D721Med (cell line): ENCODE results near the gene AHNAK.

Experiments used
- DNase-seq: peaks from one replicate; pipeline ENCODE4 v3.0.0; 2011; ENCODE audit warnings: low spot score; ENCODE audit not compliant: insufficient read length
- FAIRE-seq: peaks from 2 replicates; lab custom pipeline; 2011; peaks lifted over from hg19 to GRCh38; lab: Jason Lieb, UNC
- CTCF ChIP-seq: IDR thresholded peaks from 2 replicates; pipeline ENCODE4 v1.5.1; 2012; ENCODE audit warnings: mild to moderate bottlenecking, control low read depth; ENCODE audit not compliant: insufficient read depth; ENCODE audit errors: missing control alignments

Gene AHNAK

GRCh38 chr11:62383822-62384221 is 162.8 kb downstream of the AHNAK start:
- FAIRE-seq, result no peak
- DNase-seq, result no peak
- no peak for TF ChIP-seq CTCF
